NCI-H146 treated with DMSO at 0.1 percent for 48 hours (cell line): Measurements from ENCODE around the gene PTPRR.

Experiments used
- DNase-seq: peaks from one replicate; lab custom pipeline; 2025; ENCODE audit not compliant: unreplicated experiment; lab: John Stamatoyannopoulos, UW

PTPRR gene

GRCh38 chr12:70709022-70709421, 211.5 kb downstream of the PTPRR start:
- no peak for DNase-seq

DNA sequence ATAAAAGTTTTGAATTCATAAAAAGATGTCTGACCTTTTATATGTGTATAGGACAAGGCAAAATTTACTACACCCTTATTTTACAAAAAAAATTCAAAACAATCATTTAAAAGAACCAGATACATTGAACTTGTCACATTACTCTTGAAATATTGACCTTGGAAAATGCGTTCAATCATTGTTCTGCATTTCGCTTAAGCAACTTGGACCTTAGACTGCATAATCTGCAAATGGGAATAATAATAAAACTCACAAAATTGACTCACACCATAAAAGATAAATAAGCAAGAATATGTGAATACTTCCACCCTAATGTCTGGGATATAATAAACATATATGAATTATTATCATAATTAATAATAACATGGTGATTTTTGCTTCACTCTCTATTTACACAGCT, 213.9 kb downstream of the PTPRR start:
- no peak for DNase-seq

DNA sequence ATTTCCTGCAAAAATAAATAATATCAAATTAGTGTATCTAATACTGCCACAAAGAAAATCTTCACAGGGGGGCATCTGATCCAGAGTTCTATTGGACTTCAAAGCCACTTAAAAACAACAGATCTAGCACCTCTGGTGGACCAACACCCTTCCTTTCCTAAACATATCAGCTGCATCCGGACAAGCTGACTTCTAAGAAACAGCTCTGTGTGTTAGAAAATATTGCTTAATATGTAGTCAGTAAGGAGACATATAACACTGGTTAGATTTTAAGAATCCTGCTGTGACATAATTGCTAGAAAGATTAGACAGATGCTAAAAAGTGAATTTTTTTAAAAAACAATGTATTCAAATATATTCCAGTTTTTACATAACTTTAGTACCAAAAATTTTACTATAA, 222.2 kb downstream of the PTPRR start:
- DNase-seq: no peak

GRCh38 chr12:70695361-70696023, 225.0 kb downstream of the PTPRR start:
- no peak for DNase-seq

- DNase-seq: no peak
These were observed 227.8 kb downstream of the PTPRR start for GRCh38 chr12:70692681-70693288.

DNA sequence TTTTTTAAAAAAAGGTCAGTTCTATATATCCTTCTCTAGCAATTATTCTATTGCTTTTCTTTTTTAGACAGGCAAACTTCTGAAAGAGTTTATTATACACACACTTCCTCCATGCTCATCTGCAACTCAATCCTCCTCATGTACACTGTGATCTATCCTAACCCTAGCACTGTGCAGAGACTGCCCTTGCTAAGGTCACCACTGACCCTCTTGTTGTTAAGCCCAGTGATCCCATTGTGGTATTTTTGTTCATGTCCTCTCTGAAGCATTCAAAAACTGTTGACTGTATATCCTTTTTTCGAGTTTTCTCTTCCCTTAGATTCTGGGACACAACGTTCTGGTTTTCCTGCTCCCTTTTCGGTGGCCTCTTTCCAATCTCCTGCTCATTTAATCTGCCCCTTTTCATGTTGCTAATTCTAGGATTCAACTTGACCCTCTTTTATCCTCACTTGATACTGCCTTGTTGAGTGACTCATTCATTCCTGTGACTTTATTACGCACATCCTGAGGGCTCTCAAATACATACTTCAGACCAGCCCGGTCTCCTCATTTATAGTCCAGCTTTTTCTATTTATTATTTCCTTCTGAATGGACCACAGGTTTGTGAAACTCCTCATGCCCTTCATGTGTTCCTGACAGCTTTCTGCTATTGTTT, 229.4 kb downstream of the PTPRR start:
- no peak for DNase-seq

GRCh38 chr12:70686907-70687306, 233.6 kb downstream of the PTPRR start:
- no peak for DNase-seq

DNA sequence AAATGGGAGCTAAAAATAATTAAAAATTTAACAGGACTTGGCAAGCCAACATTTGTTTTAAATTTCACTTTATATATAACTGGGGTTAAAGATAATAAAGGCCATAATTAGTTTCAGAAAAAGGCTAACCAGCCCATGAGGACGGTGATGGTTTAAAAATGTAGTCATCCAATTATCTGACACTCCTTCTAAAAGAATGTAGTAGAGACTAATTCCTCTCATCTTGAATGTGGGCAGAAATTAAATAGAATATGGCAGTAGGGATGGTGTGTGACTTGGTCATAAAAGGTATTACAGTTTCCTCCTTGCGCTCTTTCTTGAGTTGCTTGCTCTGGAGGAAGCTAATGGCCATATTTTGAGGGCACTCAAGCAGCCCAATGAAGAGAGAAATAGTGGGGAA, 234.2 kb downstream of the PTPRR start:
- no peak for DNase-seq

GRCh38 chr12:70683976-70684375, 236.6 kb downstream of the PTPRR start:
- DNase-seq: no peak

DNA sequence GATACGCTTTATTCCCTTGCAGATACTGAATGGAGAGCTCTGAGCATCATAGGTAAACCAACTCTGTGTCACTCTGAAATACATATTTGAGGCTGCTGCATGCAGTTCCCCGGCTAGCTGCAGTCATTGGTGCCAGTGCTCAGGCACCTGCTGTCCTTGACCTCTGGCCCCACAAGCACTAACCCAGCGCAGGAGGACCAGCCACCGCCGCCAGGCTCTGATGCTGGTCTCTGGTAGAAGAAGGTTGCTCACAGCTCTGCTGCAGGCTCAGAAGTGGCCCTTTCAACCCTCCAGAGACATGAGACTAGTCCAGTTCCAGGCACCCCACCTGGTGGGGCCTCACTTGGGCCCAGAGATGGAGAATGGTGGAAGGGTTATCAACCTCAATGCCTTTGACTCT, 248.8 kb downstream of the PTPRR start:
- DNase-seq: no peak

DNA sequence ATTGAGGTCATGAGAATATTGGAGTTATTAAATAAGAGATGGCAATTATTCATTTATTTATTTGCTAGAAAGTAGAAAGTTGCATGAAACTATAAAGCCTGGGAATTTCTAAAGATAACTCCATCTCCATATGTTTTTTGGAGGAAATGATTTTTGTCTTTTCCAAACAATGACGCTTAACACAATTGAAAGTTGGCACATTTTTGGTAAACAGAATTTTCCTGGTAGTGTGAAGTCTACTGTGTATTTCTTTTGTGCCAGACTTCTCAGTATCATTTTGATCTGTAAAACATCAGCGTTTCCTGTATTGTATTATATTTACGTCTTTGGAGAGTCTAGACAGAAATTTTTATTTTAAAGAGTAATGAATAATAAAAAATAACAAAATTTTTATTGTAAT, 249.6 kb downstream of the PTPRR start:
- no peak for DNase-seq

GRCh38 chr12:70667253-70667652, 253.3 kb downstream of the PTPRR start:
- DNase-seq: no peak

GRCh38 chr12:70666364-70666763, 254.2 kb downstream of the PTPRR start:
- DNase-seq: no peak

- DNase-seq: no peak
These were observed 256.1 kb downstream of the PTPRR start for GRCh38 chr12:70664465-70664881.

DNA sequence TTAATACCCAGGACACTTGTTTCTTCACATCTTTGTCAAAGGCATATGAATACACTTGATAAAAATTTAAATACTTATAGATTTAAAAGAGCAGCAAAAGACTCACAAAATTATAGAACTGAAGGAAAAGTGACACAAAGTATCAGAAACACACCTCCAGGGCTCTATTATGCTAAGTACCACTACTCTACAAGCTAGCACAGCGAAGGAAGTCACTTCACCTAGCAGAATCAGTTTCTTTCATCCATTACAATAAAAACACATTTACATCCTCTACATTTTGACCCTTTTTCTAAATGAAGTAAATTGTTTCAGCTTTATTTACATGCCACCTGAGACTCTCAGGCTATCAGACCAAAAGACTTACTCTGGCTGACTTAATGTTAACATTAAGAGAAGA, 256.7 kb downstream of the PTPRR start:
- no peak for DNase-seq

- no peak for DNase-seq
These were observed 258.9 kb downstream of the PTPRR start for GRCh38 chr12:70661466-70662161.

DNA sequence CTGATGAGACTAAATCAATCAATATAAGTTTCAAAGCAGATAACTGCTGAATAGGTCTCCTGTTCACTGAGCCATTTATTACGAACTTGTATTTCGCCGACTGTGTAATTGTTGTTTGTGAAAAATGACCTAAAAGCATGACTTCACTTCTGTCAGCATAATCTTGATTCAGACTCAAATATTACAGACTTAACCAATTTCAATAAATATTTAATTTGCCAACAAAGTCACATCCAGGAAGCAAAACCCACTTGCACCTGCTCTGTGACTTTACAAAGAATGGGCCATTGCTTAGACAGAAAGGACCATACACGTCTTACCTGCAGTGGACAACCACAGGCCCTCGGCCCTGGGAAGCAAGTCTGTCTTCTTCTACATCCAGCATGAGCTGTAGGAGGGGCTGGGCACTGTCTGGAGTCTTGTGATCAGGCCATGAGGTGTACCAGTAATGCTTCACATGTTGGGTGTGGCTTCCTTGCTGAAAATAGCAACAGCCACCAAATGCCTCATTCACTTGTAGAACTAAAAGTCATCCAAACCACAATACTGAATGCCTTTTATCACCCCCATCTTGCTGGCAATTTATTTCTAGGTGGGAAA, 259.8 kb downstream of the PTPRR start:
- DNase-seq: no peak

DNA sequence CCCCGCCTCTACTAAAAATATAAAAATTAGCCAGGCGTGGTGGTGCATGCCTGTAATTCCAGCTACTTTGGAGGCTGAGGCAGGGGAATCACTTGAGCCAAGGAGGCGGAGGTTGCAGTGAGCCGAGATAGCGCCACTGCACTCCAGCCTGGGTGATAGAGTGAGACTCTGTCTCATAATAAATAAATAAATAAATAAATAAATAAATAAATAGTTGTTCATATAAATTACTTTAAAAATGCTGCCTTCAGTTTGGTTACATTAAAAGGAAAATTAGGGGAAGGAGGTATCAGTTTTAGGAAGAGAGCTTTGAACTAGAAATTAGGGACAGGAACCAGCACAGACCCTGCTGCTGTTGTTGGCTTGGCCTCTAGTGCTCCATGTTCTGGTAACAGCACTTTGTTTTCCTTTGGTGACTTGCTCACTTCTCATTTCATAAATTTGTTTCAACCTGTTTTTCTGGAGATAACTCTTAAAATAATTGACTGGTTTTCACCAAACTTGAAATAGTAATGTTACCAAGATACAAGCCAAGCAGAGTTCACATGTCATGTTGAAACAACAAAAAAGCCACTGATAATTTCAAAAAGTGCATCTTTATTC, 260.4 kb downstream of the PTPRR start:
- no peak for DNase-seq

- DNase-seq: no peak
These were observed 261.4 kb downstream of the PTPRR start for GRCh38 chr12:70659077-70659606.

DNA sequence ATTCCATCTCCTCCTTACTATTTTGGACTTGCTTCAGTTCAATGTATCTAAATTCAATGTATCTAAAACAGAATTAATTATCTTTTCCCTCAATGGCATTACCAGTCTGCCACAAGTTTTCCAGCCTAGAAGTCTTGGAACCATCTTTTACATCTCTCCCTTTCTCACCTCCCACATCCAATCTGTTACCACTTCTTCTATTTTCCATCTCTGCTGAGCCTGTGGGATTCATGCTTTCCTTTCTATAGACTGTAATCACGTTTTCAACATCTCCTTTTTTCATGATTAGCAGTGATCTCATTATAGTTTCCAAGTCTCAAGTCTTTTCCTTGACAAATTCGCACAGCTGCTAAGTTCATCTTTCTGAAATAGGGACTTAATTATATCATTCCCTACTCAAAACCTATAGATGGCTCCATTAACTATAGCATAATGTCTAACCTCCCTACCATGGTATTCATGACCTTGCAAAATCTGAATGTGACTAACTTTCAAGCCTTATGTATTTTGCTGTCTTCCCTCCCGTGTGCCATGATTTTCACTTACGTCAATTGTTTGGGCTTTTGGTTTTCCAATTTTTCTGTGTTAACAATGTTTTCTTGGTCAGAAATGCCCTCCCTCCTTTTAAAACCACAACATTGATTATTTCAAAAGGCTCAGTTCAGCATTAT, 262.8 kb downstream of the PTPRR start:
- no peak for DNase-seq
